Measurements from ENCODE around the gene VWDE.

GRCh38 chr7:12357508-12357907, 46.2 kb downstream of the VWDE start:
- no peak for TF ChIP-seq EZH2phosphoT487 (IDR thresholded peaks at IDR 0.05; ENCODE audit: insufficient read depth, low read depth)
- TF ChIP-seq EZH2 (IDR thresholded peaks at IDR 0.05; ENCODE audit: insufficient read depth, poor library complexity, severe bottlenecking): no peak

Data from GM23248 (cell line).